A673 (cell line): ENCODE data around the gene SLC52A3. TPM values are rescaled to one million over a fixed set of nuclear protein-coding genes. Genes with fewer than 3 reads are reported as not detected.

Experiments used
- BruUV-seq: library from RNA; stranded (reverse); fragments of 400-500 nt; replicated peaks from 2 replicates; lab custom pipeline; 2021; lab: Mats Ljungman, UMichigan
- CTCF ChIA-PET: fragments of 300-600 bp; sonication (Branson Sonifier 250); formaldehyde crosslinking; loops from one replicate; lab custom pipeline; 2022; ENCODE audit warnings: antibody characterized with exemption; lab: Charles Lee
- POLR2A ChIA-PET: fragments of 300-600 bp; sonication (Branson Sonifier 250); formaldehyde crosslinking; loops from one replicate; lab custom pipeline; 2022; ENCODE audit warnings: antibody characterized with exemption; ENCODE audit not compliant: low non-redundant PET; lab: Charles Lee
- DNase-seq: peaks from one replicate; pipeline ENCODE4 v3.0.0-alpha.2; 2015; ENCODE audit warnings: low spot score
- H3K27ac ChIP-seq: fragments of 200-600 bp; sonication (generic); 2 replicates; pipeline ENCODE4 v1.5.1; 2016; ENCODE audit warnings: mixed run types, low read depth, mild to moderate bottlenecking, mixed read lengths, antibody characterized with exemption, low read length; ENCODE audit not compliant: poor library complexity, severe bottlenecking
- H3K27me3 ChIP-seq: fragments of 200-600 bp; sonication (generic); replicated peaks from 2 replicates; pipeline ENCODE4 v1.6.1; 2017; ENCODE audit warnings: mixed run types, low read depth, mild to moderate bottlenecking, mixed read lengths, antibody characterized with exemption, low read length; ENCODE audit not compliant: insufficient read depth, poor library complexity
- H3K36me3 ChIP-seq: fragments of 200-600 bp; sonication (generic); 2 replicates; pipeline ENCODE4 v1.6.1; 2016; ENCODE audit warnings: mixed run types, mild to moderate bottlenecking, mixed read lengths, antibody characterized with exemption, low read length; ENCODE audit not compliant: insufficient read depth, poor library complexity, severe bottlenecking
- H3K4me1 ChIP-seq: fragments of 200-600 bp; sonication (generic); 2 replicates; pipeline ENCODE4 v1.6.1; 2017; ENCODE audit warnings: mixed run types, mild to moderate bottlenecking, mixed read lengths, antibody characterized with exemption, low read length; ENCODE audit not compliant: insufficient read depth, poor library complexity, severe bottlenecking
- H3K4me3 ChIP-seq: fragments of 200-600 bp; sonication (generic); 2 replicates; pipeline ENCODE4 v1.5.1; 2016; ENCODE audit warnings: low read depth, mixed run types, mild to moderate bottlenecking, mixed read lengths, low read length; ENCODE audit not compliant: poor library complexity, severe bottlenecking
- H3K9me3 ChIP-seq: fragments of 200-600 bp; sonication (generic); 2 replicates; pipeline ENCODE4 v1.6.1; 2016; ENCODE audit warnings: mixed run types, low read depth, mild to moderate bottlenecking, mixed read lengths, antibody characterized with exemption, low read length; ENCODE audit not compliant: poor library complexity, severe bottlenecking
- EZH2 ChIP-seq: fragments of 200-600 bp; sonication (generic); IDR thresholded peaks from 2 replicates; pipeline ENCODE4 v1.6.1; 2017; ENCODE audit warnings: borderline replicate concordance, low read depth, mild to moderate bottlenecking, mixed read lengths, antibody characterized with exemption, low read length; ENCODE audit not compliant: poor library complexity, severe bottlenecking
- intact Hi-C: fragments of 100-400 bp; cut with micrococcal nuclease; formaldehyde crosslinking; loops from one replicate; pipeline ENCODE4 v1.10.0; 2022; ENCODE audit not compliant: unreplicated experiment
- total RNA-seq: library from RNA; stranded (reverse); gene quantifications from 2 replicates; pipeline ENCODE4 v1.2.3, GENCODE V29; 2021
- TF ChIP-seq, protein P1 (sequence below): fragments of 300-800, 200-600 bp; sonication (generic); conservative IDR thresholded peaks from 2 replicates; pipeline ENCODE4 v1.5.1; 2017; ENCODE audit warnings: low read depth, mild to moderate bottlenecking, antibody characterized with exemption, low read length, moderate library complexity, mixed read lengths

SLC52A3 gene
- total RNA-seq, 1 experiment from 2014 or later = not detected

GRCh38 chr20:751761-752160 is 16.5 kb downstream of the SLC52A3 start:
- intact Hi-C loops = no loop called here
- no peak for DNase-seq
- H3K9me3 ChIP-seq = no peaks in the 10 kb centered on the region
- ChIA-PET POLR2A (no interaction called here), CTCF (no interaction called here)
- no peaks in the 10 kb centered on the region for H3K4me1 ChIP-seq
- H3K36me3 ChIP-seq = no peaks in the 10 kb centered on the region
- no peaks in the 10 kb centered on the region for H3K27me3 ChIP-seq
- H3K27ac ChIP-seq = no peak overlapping the region
- TF ChIP-seq, protein P1, sequence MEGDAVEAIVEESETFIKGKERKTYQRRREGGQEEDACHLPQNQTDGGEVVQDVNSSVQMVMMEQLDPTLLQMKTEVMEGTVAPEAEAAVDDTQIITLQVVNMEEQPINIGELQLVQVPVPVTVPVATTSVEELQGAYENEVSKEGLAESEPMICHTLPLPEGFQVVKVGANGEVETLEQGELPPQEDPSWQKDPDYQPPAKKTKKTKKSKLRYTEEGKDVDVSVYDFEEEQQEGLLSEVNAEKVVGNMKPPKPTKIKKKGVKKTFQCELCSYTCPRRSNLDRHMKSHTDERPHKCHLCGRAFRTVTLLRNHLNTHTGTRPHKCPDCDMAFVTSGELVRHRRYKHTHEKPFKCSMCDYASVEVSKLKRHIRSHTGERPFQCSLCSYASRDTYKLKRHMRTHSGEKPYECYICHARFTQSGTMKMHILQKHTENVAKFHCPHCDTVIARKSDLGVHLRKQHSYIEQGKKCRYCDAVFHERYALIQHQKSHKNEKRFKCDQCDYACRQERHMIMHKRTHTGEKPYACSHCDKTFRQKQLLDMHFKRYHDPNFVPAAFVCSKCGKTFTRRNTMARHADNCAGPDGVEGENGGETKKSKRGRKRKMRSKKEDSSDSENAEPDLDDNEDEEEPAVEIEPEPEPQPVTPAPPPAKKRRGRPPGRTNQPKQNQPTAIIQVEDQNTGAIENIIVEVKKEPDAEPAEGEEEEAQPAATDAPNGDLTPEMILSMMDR = no peak
- no peak for TF ChIP-seq EZH2
- no TSS peak for BruUV-seq
- H3K4me3 ChIP-seq = no peak overlapping the region

DNA sequence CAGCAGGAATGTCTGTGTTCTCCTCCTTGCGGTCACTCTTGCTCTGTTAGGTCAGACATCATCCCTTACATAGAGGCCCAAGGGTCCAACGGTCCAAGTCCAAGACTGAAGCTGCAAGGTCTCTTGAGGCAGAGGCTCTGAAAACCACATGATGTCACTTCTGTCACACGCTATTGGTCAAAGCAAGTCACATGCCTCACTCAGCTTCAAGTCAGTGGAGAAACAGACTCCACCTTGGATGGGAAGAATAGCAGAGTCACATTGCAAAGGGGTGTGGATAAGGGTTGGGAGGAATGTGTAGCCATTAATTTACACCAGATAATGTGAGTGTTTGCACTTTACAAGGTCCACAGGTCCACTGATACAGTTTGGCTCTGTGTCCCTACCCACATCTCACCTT is 17.5 kb downstream of the SLC52A3 start:
- intact Hi-C loops = no loop called here
- Histone ChIP-seq H3K27me3 (no peaks in the 10 kb centered on the region), H3K4me1 (no peaks in the 10 kb centered on the region), H3K27ac (no peak overlapping the region), H3K36me3 (no peaks in the 10 kb centered on the region), H3K9me3 (peaks cover 8% of the 10 kb centered on the region), H3K4me3 (no peak overlapping the region)
- DNase-seq = no peak
- ChIA-PET CTCF (no interaction called here), POLR2A (no interaction called here)
- BruUV-seq = no TSS peak
- TF ChIP-seq, protein P1 = no peak
- TF ChIP-seq EZH2 = no peak

DNA sequence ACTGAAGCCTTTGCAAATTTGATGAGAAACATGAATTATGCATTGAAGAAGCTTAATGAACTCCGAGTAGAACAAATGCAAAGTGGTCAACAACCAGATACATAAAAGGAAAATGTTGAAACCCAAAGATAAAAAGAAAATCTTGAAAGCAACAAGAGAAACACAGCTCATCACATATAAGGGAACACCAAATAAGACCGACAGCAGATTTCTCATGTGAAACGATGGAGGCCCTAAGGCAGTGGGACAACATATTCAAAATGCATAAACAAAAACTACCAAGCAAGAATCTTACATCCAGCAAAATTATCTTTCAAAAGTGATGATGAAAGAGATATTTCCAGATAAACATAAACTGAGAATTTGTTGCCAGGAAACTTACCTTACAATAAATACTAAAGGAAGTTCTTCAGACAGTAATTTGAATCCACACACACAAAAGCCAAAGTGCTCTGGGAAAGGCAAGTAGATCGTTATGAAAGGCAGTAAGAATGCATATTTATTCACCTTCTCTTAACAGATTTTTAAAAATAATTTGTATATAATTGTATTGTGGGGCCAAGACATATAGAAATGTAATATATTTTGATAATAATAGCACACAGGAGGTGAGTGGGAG is 22.5 kb downstream of the SLC52A3 start:
- TF ChIP-seq EZH2 = no peak
- TF ChIP-seq, protein P1 = no peak
- ChIA-PET POLR2A (no interaction called here), CTCF (no interaction called here)
- Histone ChIP-seq H3K4me3 (no peak overlapping the region), H3K27me3 (no peaks in the 10 kb centered on the region), H3K27ac (no peak overlapping the region), H3K4me1 (no peaks in the 10 kb centered on the region), H3K9me3 (peaks cover 24% of the 10 kb centered on the region), H3K36me3 (no peaks in the 10 kb centered on the region)
- intact Hi-C loops = no loop called here
- BruUV-seq = no TSS peak
- no peak for DNase-seq
